HuH-7.5 (cell line): ENCODE data around the gene VPS39.
"Not testable (repeated sequence)": the region's sequence is repeated elsewhere in the genome, so short reads cannot be mapped to it uniquely, and the experiment has no call there.

Source experiments
- DNase-seq: peaks from one replicate; pipeline ENCODE4 v3.0.0; 2011; ENCODE audit warnings: low spot score

VPS39 gene, protein sequence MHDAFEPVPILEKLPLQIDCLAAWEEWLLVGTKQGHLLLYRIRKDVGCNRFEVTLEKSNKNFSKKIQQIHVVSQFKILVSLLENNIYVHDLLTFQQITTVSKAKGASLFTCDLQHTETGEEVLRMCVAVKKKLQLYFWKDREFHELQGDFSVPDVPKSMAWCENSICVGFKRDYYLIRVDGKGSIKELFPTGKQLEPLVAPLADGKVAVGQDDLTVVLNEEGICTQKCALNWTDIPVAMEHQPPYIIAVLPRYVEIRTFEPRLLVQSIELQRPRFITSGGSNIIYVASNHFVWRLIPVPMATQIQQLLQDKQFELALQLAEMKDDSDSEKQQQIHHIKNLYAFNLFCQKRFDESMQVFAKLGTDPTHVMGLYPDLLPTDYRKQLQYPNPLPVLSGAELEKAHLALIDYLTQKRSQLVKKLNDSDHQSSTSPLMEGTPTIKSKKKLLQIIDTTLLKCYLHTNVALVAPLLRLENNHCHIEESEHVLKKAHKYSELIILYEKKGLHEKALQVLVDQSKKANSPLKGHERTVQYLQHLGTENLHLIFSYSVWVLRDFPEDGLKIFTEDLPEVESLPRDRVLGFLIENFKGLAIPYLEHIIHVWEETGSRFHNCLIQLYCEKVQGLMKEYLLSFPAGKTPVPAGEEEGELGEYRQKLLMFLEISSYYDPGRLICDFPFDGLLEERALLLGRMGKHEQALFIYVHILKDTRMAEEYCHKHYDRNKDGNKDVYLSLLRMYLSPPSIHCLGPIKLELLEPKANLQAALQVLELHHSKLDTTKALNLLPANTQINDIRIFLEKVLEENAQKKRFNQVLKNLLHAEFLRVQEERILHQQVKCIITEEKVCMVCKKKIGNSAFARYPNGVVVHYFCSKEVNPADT

DNA sequence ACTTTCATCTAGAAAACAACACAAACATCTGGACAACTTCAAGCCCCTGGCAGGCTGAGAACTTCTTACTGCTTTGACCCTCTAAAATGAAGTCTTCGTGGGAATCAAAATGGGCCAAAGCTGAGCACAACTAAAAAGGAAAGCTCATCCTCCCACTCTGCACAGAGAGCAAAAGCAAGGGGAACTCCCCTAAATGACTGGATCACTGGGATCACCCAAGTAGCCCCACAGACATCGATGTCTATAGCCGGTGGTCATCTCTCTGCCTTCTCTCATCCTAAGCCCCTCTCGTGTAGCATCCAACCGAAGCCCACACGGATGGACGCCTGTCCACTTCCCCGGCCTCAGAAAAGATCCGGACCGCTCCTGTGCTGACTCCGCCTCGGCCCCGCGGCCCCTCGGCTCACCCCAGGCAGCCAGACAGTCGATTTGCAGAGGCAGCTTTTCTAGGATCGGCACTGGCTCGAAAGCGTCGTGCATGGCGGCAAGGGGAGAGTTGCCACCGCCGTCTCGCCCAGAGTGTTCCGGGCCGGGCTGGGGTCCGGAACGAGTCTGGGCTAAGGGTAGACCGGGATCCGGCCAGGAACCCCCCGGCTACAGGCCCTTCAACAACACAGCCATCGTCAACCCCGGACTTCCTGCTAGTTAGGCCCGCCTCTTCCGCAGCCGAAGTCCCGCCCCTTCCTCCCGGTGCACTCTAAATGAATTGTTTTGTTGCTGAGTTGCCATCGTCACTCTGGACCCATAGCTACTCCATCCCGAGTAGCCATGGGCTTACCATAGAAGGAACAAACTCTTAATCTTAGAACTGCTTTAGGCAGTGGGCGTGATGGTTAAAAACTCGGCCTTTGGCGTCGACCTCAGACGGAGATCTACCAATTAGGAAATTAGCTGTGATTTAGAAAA is at the start of gene VPS39:
TSS of gene VPS39 (minus strand) at position 631 of the 906 bp plus-strand sequence. CDS start at position 480, 151 bp downstream.
- peak; percentile 59 for DNase-seq

DNA sequence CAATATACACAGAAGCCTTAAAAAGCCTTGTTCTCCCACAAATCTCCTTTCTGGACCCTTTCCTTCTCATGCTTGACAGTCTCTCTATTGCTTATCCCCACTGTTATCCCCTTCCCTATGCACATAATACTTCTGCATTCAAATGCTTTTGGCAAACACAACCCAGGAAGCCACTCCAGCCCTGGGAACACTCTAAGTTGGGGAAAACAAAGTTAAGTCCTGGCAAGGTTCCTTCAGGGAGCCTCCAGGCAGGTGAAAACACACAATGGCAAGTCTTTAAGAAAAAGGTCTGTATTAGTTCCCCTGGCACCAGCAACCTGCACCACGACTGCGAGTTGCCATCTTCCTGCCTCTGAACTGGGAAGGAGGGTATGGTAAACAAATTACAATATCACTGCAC is 45.2 kb upstream of the VPS39 start:
- no peak for DNase-seq

DNA sequence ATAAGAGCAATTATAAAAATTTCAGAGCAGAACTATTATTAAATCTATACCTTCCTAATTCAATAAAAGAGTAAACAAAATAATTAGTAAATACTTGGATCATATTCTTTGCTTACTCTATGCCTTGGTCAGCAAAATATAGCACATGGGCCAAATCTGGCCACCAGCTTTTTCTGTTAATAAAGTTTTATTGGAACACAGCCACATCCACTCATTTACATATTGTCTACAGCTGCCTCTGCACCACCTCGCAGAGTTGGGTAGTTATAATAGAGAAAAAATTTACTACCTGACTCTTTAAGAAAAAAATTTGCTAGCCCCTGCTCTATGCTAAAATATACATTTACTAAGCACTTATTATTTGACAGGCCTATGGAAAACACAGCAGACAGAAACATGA is 32.7 kb upstream of the VPS39 start:
- no peak for DNase-seq

DNA sequence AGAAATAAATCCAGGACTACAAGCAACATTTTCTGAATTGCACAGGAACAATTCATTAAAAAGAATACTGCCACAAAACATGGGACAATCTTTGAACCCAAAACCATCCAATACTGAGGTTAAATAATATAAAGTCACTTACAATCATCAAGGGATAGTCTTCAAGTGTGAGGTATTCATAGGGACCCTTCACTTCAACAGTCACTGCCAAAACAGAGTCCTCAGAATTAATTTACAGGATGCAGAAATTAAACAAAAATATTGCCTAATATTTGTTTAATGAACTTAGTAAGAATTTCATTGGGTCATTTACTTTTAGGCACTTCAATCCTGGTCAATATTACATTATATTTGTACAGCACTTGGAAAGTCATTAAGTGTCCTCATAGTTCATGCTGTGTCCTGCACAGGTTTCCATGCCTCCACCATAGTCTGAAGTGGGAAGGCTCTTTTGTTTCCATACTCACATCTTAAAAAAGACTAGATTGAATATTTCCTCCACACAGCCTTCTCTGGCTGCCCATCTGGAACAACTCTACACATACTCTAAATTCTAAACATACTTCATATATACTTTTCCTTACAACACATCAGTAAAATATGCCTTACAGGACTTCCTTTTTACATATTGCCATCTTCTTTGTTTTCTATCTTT is 31.6 kb upstream of the VPS39 start:
- no peak for DNase-seq

DNA sequence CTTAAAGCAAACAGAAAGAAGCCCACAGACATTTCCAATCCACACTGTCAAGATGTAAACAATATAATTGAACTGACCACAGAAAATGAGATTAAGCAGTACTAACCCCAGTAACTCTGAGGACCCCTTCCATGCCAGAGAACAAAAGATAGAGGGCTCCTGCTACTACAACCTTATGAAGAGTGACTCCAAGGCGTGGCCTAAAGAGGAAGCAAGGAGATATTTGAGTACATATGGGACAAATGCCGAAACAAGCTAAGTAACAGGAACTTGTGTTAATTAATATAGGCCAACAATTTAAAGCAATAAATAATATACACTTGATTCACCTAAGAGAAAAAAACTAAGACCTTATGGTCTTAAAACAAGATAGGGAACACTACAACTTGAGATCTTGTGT is 25.0 kb upstream of the VPS39 start:
- DNase-seq, result no peak

DNA sequence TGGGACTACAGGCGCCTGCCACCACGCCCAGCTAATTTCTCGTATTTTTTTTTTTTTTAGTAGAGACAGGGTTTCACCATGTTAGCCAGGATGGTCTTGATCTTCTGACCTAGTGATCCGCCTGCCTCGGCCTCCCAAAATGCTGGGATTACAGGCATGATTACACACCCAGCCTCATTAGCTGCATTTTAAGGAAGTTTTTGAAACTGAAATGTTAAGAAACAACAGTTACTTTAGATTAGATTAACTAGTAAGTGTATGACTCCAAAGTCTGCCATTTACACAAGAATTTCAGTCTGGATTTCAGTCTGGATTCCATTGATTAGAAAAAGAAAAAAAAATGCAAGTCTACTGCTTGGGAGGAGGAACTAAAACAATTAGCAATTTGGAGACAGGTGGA is 24.5 kb upstream of the VPS39 start:
- DNase-seq, result no peak

DNA sequence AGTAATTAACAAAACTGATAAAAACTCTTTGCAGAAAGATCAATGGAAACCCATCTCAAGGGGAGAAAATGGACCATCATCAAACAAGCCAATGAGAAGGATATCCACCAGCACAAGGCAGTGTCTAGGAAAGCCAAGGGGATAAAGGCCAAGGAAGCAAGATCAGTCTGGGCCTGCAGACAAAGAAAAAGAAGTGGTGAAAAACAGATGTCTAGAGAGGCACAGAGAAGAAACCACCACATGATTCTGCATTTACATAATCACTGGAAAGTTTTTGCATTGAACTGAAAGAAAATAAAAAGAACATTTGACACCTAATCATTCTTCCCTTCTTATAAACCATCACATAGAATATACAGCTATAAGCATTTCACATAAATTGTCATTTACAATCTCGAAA is 23.0 kb upstream of the VPS39 start:
- DNase-seq, result no peak

DNA sequence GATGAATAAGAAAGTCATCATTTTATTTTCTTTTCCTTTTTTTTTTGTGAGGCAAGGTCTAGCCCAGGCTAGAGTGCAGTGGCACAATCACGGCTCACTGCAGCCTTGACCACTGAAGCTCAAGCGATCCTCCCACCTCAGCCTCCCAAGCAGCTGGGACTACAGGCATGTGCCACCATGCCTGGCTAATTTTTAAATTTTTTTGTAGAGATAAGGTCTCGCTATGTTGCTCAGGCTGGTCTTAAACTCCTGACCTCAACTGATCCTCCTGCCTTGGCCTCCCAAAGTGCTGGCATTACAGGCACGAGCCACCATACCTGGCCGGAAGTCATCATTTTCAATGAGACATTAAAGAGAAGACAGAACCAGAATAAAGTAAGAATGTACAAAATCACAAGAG is 20.9 kb upstream of the VPS39 start:
- DNase-seq, result not testable (repeated sequence)

DNA sequence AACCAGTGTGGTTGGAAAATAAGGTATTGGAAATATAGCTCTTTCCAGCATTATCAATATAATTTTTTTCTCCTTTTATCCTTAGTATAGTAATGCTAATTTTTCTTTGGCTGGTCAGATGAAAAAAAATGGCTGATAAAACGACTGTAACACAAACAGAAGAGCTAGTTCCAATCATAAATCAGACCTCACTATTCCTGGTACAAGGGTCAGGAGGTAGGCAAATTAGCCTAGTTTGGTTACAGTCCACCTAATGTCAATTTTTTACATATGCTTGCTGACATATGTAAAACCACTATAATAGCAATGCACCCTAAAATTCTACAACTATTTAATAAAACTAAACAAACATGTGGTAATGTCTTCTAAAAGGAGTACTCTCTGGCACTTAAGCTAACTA is 19.9 kb upstream of the VPS39 start:
- DNase-seq, result no peak

DNA sequence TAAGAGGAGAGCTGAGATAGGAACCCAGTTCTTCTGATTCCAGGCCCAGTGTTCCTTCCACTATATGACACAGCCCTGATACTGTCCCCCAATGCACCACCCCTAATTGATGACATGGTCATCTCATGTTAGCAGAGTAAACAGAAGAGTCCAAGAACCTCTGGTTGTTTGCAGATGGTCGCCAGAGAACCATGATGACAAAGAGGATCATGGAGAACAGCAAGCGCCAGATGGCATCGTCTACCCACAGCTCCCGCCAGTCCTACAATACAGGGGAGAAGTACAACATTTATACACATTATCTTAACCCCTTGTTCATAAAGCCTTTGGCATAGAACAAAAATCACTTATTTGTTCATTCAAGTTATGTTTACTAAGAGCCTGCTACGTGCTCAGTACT is 18.5 kb upstream of the VPS39 start:
- no peak for DNase-seq

DNA sequence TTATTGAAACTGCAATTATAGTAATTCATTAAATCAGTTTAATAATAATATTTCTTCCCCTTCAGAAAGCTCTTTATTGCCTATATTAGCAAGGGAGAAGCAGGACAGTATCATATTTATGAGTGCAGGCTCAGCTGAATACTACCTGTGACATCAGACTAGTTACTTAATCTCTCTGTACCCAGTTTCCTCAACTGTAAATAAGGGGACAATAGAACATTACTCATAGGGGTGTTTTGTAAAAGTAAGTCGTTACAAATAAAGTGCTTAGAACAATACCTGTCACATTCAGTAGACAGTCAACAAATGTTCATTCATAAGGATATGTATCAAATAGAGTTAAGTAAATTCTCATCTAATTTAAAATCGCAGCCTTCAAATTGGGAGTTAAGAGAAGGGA is 12.1 kb upstream of the VPS39 start:
- DNase-seq, result no peak

DNA sequence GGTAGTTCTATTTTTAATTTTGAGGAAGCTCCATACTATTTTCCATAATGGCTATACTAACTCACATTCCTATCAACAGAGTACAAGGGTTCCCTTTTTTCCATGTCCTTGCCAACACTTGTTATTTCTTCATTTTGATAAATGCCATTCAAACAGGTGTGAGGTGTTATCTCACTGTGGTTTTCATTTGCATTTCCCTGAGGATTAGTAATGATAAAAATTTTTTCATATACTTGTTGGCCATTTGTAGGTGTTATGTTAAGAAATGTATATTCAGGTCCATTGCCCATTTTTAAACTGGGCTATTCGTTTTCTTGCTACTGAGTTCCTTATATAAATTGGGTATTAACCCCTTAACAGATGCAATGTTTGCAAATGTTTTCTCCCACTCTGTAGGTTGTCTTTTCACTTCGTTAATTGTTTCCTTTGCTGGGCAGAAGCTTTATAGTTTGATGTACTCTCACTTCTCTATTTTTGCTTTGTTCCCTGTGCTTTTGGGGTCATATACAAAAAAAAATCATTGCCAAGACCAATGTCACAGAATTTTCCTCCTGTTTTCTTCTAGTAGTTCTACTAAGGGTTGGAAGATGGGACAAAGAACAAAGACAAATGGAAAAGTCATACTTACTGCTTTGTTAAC is 11.0 kb upstream of the VPS39 start:
- DNase-seq, result no peak

DNA sequence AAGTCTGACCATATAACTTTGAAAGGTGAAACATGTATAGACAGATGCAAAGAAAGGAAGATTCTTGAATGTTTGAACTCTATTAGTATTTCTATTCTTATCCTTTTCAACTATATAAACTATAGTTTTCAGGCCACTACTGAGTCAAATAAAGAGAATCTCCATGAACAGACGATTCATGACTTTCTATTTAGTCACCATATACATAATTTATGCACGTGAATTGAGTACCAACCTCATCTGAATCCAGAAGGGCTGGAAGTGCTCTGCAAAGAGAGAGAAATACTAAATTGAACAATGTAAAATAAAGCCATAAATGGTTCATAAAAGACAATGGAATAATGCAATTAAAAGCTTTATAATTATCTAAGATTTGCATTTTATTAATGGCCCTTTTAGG is 9.5 kb upstream of the VPS39 start:
- DNase-seq, result no peak

DNA sequence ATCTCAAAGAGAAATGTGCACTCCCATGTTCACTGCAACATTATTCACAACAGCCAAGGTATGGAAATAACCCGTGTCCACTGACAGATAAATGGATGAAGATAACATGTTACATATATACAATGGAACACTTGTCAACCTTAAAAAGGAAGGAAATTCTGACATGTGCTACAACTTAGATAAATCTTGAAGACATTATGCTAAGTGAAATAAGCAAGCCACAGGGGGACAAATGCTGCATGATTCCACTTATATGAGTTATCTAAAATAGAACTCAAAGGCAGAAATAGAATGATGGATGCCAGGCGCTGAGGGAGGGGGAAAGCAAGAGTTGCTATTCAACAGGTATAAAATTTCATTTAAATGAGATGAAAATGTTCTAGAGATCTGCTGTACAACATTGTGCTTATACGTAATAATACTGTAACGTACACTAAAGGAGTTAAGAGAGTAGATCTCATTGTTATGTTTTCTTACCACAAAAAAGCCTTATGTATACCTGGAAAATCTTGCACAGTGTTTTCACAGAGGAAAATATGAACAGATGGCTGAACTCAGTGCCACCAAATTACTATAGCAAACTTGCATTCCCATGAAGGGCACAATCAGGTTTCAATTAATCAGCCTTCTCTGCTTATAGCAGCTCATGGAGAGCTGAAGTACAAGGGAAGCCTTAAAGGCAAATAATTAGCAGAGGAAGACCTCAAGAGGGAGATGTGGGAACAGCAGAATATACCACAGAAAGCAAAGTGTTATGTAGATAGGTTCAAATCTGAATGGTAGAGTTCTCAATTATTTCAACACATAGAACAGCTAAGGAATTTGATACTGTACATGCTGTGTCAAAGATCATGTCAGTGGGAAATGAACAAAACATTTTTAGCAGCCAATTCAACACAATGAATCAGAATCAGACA is 8.1 kb upstream of the VPS39 start:
- DNase-seq, result no peak

DNA sequence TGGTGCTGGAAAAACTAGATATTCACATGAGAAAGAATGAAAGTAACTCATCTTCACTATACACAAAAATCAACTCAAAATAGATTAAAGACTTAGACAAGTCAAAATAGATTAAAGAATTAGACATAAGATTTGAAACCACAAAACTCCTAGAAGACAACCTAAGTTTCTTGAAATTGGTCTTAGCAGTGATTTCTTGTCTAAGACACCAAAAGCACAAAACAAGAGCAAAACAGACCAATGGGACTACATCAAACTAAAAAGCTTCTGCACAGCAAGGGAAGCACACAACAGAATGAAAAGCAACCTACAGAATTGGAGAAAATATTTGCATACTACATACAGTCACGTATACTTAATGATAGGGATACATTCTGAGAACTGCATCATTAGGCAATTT is 6.5 kb upstream of the VPS39 start:
- no peak for DNase-seq

DNA sequence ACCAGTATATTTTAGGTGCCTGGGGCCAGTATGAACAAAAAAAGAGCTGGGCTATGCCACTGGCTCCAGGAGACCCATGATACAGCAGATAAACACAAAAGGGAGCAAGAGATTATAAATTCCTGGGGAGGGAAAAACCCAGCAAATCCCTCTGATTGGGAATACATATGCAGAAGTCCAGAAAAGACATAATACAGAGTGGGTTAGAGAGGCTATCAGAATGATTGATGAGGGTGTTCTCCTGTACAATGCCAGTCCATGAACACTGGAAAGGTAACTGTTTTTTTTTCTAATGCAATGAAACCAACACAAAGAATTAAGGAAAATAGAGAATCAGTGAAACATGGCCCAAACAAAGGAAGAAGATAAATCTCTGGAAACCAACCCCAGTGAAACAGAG is 5.4 kb upstream of the VPS39 start:
- no peak for DNase-seq

DNA sequence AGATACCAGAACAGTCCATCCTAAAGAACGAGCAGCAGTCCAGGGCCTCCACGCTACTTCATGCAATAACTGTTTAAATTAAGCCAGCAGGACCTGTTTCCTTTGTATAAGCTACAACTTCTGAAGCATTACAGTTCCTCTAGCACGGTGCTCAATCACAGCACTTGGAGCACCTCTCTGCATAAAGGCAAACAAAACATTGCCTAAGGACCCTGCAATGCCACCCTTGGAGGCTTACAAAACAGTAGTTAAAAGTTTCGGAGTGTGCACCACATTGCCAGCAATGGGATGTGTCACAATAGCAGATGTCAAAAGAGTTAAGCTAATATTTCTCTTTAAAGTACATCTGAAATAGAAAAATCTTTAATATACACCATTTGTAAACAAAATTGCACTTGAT is 2.6 kb upstream of the VPS39 start:
- DNase-seq, result no peak

DNA sequence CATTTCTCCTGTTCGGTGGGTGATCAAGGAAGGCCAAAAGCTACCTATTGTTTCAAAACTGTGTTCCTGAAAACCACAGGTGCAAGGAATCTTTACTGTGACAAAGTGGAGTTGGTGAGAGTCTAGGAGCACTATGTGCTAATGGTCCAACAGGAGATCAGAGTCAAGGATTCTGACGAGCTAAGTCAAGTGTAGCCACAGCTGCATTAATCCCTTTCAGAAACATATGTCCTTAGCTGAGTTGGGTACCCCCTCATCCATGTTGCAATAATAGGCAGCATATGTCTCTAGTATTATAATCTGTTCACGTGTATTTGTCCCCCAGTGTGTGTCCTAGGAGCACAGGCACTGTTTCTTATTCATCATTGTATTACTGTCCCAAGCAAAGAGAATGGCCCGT is 1.7 kb downstream of the VPS39 start:
- DNase-seq, result no peak

DNA sequence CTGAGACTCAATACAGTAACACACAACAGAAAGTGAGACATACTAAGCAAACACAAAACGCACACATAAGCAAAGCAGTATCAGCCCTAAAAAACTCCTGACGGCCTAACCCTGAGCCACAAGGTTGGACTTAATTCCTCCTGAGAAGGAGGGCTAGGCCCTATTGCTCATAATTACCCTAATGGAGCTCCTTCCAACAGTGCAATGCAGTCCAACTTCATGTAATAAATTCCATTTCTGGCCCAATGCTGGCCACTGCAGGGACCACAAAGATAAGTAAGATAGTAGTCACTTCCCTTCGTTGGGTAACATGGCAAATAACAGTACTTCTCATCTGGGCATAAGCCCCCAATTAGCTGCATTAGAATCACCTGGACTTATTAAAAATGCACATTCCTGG is 4.2 kb downstream of the VPS39 start:
- DNase-seq, result no peak

DNA sequence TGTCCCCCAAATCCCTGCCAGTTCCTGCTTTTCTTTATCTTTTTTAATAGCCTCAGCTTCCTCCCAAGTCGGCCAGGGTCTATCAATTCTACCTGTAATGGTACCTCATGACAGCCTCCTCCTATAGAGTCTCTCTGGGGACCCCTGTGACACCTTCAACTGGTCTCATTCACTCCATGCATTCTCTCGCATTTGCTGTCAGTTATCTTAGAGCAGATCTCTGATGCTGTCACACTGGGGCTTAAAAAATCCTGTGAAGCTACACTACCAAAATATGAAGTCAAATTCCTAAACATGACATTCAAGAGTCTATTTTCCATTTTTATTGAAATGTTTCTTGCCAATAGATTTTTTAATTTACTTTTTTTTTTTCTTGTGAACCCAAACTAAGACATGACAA is 5.5 kb downstream of the VPS39 start:
- no peak for DNase-seq
